Hematopoietic multipotent progenitor cell treated with erythropoietin and hydrocortisone succinate and interleukin-3 and kit ligand, for 4 days (in vitro differentiated cells): Measurements from ENCODE around the gene RAVER2.
"Not testable (repeated sequence)": the region's sequence is repeated elsewhere in the genome, so short reads cannot be mapped to it uniquely, and the experiment has no call there.

ENCODE experiments used
- DNase-seq: peaks from one replicate; pipeline ENCODE4 v3.0.0-alpha.2; 2015

The RAVER2 gene

DNA sequence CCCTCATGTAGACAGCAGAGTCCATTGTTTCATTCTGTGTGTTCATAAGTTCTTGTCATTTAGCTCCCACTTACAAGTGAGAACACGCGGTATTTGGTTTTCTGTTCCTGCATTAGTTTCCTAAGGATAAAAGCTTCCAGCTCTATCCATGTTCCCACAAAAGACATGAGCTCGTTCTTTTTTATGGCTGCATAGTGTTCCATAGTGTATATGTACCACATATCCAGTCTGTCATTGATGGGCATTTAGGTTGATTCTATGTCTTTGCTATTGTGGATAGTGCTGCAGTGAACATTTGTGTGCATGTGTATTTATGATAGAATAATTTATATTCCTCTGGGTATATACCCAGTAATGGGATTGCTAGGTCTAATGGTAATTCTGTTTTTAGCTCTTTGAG, 75.7 kb downstream of the RAVER2 start:
- DNase-seq: not testable (repeated sequence)

DNA sequence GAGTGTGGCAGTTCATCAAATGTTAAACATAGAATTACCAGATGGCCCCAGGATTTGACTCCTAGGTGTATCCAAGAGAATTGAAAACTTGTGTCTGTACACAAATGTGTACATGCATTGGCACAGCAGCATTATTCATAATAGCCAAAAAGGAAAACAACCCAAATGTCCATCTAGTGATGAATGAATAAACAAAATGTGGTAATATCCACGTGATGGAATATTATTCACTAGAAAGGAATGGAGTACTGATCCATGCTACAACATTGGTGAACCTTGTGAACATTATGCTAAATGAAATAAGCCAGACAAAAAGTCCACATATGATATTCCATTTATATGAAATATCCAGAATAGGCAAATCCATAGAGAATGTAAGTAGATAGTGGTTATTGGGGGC, 77.7 kb downstream of the RAVER2 start:
- DNase-seq: no peak

DNA sequence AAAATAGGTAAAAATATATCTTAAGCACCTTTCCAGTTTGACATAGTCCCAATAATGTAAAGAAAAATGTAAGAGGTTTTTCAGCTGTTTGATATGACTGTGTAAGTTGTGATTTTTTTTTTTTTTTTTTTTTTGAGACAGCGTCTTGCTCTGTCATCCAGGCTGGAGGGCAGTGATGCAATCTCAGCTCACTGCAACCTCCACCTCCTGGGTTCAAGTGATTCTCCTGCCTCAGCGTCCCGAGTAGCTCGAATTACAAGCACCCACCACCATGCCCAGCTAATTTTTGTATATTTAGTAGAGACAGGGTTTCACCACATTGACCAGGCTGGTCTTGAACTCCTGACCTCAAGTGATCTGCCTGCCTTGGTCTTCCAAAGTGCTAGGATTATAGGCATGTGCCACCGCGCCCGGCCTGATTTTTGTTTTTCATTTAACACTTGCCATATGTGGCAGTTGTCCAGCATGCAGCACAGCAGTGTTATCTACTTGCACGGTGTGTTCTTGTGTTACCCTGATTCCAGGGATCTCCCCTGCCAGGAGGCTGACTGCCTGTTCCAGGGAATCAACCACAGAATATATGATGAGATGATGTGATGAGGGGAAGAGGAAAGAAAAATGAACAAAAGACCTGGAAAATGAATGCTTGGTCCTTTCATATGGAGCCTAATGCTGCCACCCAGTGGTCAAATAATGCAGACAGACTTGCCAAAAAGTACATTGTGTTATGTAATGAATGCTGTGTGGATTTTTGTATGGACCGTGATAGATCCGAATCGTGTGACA, 79.0 kb downstream of the RAVER2 start:
- peak; percentile 89 for DNase-seq

DNA sequence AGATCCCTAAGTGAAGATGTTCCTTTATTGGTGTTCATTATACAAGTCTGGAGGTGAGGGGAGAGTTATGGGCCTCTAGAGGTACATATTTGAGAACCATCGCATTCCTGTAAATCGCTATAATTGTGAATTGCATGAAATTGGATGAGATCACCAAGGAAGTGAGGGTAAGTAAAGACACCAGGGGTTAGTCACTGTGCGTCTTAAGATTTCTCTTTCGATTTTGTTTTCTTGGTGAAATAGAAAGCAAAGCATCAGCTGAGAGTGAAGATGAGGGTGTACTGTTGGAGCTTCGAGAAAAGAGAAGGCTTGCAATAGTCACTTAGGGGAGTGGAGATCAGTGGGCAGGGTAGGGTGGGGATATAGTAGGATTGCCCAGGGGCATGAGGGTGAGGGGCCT, 82.1 kb downstream of the RAVER2 start:
- no peak for DNase-seq

DNA sequence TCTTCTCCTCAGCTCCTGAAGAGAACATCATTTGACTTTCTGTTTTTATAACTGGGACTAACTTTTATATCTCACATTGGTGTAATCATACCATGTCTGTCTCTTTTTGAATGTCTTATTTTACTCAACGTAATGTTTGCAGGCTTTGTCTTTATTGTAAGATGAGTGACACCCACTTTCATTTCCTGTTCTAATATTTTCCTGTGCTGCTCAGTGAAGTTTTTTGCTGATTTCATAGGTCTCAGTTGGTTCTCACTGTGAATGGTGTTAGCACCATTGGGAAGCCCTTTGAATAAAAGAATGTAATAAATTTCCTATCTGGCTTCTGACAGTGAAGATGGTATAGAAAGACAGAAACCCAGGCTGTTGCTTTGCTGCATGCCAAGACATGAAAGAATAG, 84.0 kb downstream of the RAVER2 start:
- DNase-seq: no peak

DNA sequence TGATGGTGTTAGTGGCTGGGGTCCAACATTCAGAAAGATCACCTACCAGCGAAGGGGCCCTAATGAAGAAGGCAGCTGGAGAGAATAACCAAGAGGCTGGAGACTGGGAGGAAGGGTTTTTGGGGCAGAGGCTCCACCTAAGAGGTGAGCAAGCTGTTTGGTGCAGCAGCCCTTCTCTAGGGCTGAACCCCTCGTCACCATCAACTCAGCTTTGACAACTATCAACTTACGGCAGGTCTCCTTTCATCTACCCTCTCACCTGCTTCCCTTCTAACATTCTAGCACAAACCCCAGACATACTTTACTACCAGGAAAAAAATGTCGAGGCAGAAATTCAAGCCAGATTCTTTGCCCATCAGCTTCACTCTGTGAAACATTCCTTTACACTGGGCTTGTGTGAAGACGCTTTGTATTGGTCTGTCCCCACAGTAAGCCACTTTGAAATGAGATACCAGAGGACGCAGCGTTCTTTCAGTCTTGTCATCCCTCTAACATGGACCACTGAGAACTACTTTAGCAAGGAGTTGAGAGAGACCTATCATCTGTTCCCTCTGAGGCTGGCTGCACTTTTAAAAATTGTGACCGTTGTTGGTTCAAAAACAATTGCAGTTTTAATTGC, 84.6 kb downstream of the RAVER2 start:
- DNase-seq: no peak

DNA sequence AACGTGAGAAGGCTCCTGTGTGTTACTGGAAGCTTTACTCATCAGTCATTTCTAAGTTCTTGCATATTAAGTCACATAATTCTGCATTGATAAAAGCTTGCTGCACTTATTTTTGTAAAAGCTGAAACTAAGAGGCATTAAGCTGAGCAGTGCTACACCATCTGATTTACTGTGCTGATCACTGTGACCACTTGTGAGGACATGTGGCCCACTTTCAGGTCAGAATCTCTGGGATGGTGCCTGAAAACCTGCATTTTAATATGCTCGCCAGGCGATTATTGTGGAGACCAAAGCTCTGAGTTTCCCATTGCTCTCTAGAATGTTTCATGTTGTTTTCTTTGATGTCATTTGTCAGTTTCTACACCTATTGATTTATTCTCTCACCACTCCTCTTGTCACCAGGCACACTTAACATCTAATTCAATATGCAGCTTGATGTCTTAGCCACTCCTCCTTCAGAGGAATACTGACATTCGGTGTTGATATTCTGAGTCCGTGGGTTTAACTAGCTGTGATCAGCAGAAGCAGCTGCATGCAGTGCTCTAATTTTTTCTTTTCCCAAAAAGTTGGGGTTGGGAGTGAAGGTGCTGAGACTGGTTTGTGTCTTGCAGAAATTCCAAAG, 85.3 kb downstream of the RAVER2 start:
- no peak for DNase-seq

DNA sequence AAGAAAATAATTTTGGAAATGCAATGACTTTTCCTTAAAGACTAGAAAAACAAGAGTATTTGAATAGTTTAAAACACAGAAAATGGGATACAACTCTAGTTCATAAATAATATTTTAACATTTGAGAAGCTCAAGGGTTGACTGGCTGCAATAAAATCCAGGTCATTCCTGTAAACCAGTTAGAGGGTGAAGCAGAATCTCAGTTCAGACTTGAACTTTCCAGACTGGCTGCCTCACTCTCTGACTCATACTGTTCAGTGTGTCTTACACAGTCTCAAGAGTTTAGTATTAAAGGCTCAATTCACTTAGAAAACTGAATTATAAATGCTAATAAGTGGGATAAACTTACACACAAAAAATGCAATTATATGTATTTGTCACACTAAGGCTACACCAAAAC, 89.9 kb downstream of the RAVER2 start:
- DNase-seq: no peak

DNA sequence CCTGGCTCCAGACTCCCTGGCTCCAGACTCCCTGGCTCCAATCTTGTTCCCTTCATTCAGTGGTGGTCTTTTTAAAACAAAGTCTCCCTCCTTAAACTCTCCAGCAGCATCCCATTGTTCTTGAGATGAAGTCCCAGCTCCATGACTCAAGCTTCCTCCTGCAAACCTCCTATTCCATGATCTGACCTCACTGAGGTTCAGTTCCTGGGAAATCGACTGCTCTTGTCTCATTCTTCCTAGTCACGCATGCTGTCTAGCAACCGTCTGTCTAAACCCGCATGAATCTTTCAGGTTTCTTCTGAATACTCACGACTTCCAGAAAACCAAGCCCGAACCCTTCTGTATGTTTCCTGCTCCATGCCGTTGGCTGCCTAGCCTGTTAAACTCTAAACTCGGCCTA, 91.9 kb downstream of the RAVER2 start:
- DNase-seq: no peak

DNA sequence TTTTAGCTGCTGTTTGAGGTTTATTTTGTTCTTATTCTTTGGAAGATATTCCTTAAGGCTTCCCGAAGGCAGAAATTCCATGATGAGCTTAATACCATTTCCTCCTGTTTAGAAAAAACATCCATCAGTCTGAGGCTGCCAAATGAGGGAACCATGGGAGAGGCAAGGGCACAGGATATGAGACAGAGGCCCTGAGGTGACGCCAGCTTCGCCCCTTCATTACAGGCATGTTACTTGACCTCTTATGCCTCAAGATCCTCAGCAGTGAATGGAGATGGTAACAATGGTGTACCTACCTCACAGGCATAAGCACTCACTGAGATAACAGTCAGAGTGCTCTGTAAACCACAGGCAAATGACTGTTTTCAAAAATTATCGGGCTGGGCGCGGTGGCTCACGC, 93.6 kb downstream of the RAVER2 start:
- no peak for DNase-seq

DNA sequence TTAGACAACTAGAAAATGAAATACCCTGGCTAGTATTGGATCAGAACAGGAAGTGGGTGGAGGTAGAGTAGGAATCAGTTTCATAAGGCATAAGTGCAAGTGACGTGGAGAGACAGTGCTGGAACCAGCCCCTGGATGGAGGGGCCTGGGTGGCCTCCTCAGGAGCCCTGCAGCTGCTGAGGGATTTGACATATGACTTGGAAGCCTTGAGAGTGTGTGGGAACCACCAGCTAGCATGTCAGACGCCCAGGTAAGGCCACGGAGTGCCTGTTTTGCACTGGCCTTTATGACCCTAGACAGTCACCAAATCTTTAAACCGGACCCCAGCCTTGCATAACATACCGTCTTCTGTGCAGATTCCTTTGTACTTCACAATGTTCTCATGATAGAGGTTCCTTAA, 94.4 kb downstream of the RAVER2 start:
- DNase-seq: no peak

DNA sequence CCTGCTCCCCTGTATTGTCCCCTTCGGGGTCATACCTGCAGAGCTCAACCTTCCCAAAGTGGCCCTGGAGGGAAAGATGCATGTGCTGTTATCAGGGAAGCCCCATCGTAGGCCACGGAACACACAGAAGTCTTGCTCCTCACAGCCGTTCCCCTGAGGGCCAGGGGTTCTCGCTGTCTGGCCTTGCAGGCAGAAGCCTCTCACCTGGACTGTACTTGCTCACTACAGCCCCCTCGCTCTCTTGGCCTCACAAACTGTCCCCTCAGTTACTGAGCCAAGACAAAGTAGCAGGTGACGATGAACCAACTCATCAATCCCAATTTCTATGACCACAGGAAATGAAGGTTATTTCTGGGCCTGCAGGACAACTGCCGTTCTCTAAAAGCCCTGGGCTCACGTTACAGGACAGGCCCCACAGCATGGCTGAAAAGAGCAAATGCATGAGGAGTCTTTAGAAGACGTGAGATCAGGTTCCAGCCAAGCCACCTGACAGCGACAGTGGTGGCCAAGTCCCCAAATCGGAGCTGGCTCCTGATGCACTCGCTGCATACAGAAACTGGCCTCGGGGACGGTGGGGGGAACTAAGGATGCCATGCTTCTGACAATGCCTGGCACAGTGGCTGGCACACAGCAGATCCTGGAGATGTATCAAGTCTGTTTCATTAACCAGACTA, 95.0 kb downstream of the RAVER2 start:
- DNase-seq: no peak

DNA sequence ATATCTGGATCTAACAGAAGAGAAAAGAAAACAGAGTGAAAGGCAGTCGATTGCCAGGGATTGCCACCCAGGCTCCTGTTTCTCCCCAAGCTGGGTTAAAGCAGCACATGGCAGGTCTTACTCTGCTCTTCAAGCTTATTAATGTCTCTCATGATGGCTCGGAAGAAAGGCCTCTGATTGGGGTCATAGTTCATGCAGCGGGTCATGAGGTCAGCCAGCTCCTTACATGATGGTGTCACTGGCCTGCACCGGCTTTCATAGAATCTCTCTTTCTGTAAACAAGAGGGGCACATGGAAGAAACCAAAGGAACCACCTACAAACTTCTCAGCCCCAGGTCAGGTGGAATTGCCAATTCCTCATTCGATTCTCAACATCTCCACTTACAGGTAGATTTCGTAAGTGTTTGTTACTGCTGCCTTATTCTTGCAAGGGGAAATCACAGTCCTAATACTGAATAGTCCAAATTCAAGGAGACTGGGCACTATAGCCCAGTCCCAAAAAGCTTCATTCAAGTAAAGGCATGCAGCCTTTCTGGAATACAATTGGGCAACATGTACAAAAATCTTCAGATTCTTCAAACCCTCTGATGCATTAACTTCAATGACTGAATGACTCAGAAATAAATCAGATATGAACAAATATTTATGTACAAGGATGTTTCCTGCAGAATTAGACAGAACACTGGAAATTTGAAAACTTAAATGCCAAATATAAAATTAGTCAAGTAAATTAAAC, 96.6 kb downstream of the RAVER2 start:
- DNase-seq: no peak

DNA sequence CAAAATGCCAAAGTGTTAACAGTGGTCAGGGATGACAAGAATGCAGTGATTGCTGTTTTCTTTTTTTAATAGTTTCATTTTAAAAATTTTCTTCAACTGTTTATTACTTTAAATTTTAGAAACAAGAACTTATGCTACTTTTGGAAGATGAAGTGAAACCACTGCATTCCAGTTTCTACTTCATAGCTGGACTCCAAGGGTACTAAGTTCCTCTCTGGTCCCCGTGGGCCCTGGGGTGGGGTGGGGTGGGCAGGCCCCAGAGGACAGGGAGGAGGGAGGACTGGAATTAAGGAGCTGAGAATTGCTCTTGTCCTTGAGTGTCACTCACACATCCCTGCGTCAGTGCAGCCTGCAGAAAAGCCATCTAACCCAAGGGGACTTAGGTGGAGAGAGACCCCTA, 97.3 kb downstream of the RAVER2 start:
- no peak for DNase-seq

DNA sequence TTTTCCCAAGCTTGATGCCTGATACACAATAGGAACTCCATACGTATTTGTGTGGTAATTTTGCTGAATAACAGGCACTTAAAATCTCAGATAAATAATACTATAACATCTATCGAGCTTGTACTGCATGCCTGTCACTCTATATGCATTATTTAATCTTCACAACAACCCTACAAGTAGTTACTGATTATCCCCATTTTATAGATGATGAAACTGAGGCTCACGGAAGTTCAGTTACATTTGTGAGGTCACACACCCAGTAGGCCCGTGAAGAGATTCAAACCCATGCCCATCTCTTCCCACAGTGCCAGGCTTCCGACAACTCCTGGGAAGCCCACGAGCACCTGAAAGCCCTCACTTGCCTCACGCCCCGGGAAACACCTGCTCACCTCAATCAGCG, 98.8 kb downstream of the RAVER2 start:
- DNase-seq: no peak

DNA sequence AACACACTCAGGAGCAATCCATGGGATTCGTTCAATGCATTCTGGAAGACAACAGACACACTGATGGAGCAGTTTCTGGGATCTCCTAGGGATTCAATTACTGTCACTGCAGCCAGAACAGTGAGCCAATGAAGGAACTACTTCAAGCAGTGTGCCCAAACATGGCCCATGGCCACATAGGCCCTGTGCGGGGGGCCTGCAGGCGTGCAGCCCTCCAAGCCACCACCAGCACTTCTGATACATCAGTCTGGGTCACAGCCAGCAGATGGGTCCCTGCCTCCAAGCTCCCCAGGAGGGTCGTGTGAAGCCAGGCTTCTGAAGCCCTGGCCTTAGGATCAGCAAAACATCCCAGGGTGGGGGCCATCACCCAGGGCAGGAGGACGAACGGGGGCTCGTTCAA, 99.3 kb downstream of the RAVER2 start:
- no peak for DNase-seq

DNA sequence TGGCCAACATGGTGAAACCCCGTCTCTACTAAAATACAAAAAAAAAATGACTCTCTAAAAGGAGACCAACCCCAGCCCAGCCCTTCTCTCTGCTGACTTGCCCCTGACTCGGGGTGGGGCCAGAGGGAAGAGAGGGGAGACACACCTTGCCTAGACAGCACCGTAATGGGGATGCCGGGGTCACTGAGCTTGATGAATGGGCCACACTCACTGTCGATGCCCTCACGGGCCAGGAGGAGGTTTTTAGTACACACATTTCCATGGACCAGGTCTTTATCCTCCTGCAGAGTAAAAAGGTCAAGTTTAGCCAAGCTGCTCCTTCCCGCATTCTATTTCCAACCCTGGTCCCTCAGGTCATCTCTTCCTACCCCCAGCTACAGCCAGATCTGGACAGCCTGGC, 99.7 kb downstream of the RAVER2 start:
- DNase-seq: no peak

DNA sequence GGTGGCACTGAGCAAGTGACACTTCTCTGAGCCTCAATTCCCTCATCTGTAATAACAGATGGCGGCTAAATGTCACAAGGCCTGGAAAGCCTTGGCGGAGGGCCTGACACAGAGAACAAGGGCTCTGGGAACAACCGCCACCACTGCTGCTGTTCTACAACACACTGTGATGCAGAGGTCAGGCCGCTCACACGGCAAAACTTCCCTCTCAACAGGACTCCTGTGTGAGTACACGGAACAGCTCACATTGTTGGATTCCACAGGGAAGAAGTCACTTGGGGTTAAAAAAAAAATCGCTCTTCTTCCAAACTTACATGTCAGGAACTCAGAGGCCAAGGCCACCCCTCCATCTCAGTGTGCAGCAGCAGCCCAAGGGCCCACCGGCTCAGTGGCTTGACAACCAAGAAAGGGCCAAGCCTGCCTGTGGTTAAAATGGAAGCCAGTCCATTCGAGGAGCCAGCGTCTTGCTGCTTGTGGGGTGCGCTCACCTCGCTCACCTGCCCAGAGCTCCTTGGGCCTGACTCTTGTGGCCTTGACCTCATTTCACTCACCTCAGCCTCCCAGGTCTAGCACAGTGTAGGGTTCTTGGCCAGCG, 101.1 kb downstream of the RAVER2 start:
- DNase-seq: no peak

DNA sequence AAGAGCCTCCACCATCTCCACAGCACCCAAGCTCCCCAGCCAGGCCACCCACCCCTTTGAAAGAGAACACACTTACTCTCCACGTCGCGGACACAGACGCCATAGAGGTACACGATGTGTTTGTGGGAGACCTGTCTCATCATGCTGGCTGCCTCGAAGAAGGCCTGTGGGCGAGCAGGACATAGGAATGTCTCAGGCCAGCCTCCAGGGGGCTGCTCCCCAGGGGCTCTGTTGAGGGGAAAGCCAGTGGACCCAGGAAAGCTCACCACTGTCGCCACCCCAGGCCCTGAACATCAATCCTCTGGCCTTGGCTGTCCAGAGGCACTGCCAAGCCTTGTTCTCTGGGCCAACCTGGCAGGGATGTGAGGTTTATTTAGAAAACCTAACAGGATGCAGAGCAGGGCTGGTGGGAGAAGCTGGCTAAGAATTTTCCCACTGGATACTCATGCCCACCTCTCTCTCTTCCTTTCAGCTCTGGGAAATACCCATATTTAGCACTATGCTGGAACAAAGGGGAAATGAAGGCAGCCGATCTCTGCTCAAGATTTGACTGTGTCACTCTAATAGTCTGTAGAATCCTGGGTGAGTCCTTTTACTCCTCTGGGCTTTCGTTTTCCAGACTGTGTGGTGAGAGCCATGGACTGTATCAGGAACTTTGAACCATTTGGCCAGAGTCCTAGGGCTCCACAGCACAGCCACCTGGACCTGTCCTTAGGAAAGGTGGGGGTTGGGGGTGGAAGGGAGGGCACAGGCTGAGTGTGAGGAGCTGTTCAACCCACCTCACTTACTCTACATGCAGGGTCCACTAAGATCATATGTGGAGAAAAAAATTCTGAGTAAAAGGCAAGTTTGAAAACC, 101.9 kb downstream of the RAVER2 start:
- DNase-seq: no peak

DNA sequence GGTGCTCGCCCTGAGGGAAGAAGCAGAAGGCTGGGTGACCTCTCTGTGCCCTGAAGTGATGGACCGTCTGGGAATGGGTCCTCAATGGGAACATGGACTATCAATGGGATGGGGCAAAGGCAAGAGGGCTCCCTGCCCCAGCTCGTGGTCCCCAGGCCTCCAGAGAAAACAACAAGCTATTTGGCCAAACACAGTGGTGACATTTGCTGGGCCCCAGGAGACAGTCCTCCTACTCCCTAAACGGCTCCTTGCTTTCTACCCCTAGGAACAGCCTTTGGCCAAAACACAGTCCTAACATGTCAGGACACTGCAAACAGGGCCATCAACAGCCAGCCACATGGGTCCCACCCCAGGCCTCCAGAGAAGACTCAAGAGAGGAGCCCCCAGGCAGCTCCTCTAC, 102.8 kb downstream of the RAVER2 start:
- no peak for DNase-seq

DNA sequence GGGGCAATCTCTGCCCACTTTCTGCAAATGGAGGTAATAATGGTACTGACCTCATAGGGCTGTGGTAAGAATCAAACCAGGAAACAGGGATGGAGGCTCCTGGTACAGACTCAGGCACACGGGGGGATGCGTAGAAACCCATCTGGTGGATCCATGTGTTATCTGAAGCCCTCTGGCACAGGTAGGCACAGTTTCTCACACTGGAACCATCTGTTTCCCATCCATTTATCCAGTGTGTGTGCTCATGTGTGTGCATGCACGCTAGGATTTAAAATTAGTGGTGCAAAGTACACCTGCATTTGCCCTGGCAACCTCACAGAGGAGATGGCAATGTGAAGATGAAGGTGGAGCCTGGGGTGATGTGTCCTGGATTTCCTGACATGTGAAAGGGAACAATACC, 103.3 kb downstream of the RAVER2 start:
- no peak for DNase-seq

DNA sequence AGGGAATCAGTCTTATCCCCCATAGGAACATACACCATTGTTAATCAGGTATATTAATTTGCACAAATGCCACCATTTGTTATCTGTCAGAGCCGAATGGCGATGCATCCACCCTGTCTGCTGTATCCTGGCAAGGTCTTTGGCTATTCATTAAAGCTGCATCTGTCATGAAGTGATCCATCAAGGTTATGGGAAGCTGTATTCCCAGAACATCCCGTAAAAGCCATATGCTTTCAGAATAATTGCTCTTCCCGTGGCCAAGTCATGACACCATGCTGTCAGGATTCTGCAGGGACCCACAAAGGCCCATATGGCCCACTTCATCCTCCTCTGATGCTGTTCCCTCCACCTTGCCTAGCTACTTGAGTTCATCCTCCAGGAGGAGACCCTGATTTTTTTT, 103.9 kb downstream of the RAVER2 start:
- DNase-seq: no peak
